Measurements from ENCODE around the gene CELF4.
A peak's percentile ranks its signal among the peaks of the same experiment; 100 is the strongest.

CELF4 gene

DNA sequence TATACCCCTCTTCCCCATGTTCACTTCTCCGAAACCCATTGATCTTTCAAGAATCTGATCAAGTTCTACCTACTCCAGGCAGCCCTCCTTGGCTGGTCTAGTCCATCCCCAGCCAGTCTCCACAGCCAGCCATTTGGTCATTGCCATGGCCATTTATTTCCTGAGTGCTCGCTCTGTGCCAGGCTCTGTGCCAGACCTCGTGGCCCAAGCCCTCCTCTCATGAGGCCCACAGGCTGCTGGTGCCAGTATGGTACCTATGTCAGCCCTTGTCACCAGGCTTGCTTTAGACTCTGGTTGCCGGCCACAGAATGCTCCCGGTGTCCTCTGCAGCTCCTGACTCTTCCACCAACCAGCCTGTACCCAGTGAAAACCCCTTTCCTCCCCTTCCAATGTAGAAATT lies 78.8 kb downstream of the CELF4 start:
- TF ChIP-seq, protein P1, sequence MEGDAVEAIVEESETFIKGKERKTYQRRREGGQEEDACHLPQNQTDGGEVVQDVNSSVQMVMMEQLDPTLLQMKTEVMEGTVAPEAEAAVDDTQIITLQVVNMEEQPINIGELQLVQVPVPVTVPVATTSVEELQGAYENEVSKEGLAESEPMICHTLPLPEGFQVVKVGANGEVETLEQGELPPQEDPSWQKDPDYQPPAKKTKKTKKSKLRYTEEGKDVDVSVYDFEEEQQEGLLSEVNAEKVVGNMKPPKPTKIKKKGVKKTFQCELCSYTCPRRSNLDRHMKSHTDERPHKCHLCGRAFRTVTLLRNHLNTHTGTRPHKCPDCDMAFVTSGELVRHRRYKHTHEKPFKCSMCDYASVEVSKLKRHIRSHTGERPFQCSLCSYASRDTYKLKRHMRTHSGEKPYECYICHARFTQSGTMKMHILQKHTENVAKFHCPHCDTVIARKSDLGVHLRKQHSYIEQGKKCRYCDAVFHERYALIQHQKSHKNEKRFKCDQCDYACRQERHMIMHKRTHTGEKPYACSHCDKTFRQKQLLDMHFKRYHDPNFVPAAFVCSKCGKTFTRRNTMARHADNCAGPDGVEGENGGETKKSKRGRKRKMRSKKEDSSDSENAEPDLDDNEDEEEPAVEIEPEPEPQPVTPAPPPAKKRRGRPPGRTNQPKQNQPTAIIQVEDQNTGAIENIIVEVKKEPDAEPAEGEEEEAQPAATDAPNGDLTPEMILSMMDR (conservative IDR thresholded peaks at IDR 0.05; ENCODE audit: low read length): no peak
- no peak for DNase-seq (ENCODE audit: low read depth)
- no peak overlapping the region for H3K4me3 ChIP-seq (ENCODE audit: low read length)

DNA sequence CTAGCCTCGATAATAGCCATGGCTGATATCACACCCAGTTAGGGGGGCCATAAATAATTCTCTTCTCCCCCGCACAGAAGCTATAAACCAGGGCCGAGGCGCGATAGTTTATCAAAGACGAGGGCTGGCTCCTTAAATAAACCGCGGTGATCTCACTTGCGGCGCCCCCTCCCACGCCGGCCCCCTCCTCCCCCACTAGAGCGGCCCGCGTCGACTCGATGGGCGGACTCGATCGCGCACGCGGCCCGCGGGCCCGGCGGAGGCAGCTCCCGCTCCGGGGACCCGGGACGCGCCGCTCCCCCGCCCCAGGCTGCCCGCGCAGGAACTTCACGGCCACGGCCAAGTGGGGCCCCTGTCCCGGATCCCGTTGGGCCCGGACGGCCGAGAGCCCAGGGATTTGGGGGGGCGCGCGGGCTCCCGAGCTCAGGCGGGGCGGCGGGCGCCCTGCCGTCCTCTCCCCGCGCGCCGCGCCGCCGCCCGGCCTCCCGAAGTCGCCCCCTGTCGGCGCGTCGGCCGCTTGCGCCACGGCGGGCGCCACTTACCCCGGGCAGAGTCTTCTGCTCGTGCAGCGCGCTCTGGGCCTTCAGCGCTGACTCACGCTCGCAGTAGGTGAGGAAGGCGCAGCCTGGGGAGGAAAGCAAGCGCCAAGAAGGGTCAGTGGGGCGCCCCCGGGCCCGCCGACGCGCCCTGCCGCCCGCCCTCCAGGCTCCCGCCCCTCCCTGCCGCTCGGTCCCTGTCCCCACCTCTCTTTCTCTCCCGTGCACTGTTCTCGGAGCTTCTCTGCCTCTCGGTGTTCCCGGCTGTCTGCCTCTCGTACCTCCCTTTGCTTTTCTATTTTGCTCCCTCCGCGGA lies 80.4 kb downstream of the CELF4 start:
- TF ChIP-seq, protein P1 (conservative IDR thresholded peaks at IDR 0.05; ENCODE audit: low read length): no peak
- DNase-seq (ENCODE audit: low read depth): peak; percentile 17
- no peak overlapping the region; the same call in 1 of the 2 replicates for H3K4me3 ChIP-seq (ENCODE audit: low read length)

DNA sequence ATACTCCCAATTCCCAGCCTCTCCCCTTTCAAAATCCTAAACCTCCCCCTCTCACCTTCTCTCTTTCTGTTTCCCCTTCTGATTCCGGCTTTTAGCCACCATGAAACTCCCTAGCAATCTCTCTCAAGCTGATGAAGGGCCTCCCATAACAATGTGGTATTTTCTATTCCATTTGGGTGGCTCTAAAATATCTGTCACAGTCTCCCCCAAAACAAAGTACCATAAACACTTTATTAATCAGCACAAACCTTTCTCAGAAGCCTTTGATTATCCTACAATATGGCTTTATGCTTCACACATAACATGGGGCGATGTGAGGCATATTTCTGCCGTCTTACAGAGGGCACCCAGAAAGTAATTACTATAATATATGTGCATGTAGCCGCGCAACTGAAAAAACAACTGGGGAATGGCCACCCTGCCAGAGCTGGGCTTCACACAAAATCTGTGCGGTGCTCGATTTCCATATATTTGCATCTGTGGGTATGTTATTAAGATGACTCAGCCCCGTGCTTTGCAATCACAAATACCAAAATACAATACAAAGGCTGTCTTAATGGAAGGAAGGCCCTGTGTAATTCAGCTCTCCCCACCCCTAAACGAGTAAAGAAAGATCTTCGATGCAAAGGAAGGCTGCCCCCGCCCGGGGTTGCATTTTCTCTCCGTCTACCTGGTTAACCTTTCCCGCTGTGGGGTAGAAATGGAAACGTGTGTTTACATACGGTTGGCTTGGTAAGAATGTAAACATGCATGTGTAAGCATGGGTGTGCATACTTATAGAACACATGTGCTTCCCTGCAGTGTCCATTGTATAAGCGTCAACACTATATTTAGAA lies 81.4 kb downstream of the CELF4 start:
- H3K4me3 ChIP-seq (ENCODE audit: low read length): no peak overlapping the region
- TF ChIP-seq, protein P1 (conservative IDR thresholded peaks at IDR 0.05; ENCODE audit: low read length): no peak
- DNase-seq (ENCODE audit: low read depth): no peak

DNA sequence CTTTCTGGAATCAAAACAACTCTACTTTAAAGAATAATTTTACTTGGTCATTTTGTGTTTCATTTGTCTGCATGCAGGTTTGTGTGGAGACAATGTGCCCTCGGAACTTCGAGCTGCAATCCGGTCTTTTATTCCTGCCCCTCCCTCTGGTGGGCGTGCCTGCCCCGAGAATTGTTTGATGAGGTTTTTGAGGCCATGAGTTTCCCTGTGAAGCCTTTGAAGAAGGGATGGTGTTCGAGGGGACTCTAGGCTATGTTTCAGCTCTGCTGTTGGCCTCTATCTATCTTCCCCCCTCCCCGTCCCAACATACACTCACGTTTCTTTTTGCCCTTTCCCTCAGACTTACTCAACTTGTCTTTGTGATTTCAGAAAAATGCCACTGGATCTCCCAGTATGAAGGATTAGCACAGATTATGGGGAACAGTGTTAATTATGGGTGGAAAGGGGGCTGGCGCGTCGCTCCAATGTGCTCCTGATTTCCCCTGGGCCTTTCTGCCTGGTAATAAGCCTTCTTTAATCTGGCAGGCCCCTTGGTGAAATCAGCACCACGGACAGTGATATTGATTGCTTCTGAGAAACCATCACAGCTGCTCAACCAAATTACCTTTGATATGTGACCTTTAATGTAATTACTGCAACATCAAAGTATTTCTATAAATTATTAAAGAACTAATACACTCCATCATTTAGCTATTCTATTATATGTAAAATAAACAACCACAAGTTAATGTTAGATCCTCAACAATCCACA lies 82.2 kb downstream of the CELF4 start:
- peak; percentile 2 for DNase-seq (ENCODE audit: low read depth)
- TF ChIP-seq, protein P1 (conservative IDR thresholded peaks at IDR 0.05; ENCODE audit: low read length): no peak
- no peak overlapping the region for H3K4me3 ChIP-seq (ENCODE audit: low read length)

DNA sequence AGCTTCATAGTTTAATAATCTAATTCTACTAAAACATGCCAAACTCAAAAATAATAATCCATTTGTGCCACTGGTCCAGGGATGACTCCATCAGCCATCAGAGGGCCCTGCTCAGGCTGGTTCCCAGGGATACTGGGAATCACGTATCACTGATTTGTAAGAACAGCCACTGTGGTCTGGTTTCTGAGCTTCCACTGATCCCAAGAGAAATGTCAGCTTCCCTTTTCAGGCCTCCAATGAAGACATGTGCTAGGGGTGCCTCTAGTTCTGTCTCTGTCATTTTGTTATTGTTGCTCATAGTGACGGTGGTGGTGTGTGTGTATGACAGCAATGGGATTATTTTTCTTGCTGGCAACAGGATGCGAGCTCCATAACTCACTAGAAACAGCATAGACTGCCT lies 83.2 kb downstream of the CELF4 start:
- no peak overlapping the region for H3K4me3 ChIP-seq (ENCODE audit: low read length)
- TF ChIP-seq, protein P1 (conservative IDR thresholded peaks at IDR 0.05; ENCODE audit: low read length): no peak
- no peak for DNase-seq (ENCODE audit: low read depth)

DNA sequence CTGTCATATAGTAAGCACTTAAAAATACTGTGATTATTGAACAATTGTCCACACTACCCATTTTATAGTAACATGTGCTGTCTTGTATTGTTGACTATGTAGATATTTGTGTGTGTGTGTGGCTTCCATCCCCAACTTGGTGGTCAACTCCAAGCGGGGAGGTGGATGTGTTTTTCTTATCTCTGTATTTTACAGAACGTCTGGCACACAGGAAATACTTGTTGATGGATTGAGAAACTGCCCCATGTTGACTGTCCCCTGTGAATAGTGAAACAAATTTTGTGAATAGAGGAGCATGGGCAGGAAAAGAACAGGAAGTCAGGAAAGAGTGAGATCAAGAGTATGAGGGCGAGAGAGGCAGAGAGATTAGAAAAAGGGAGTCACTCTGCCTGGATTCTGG lies 83.6 kb downstream of the CELF4 start:
- H3K4me3 ChIP-seq (ENCODE audit: low read length): no peak overlapping the region
- TF ChIP-seq, protein P1 (conservative IDR thresholded peaks at IDR 0.05; ENCODE audit: low read length): no peak
- no peak for DNase-seq (ENCODE audit: low read depth)

All from AG10803 (cell line).